HG03439 (cell line): ENCODE data around the gene TKT.

Experiments used
- ATAC-seq: cut with Tn5 transposase; IDR thresholded peaks from one replicate; pipeline ENCODE4 v1.9.1; 2021; ENCODE audit warnings: mild to moderate bottlenecking, moderate library complexity; ENCODE audit not compliant: unreplicated experiment

The TKT gene

DNA sequence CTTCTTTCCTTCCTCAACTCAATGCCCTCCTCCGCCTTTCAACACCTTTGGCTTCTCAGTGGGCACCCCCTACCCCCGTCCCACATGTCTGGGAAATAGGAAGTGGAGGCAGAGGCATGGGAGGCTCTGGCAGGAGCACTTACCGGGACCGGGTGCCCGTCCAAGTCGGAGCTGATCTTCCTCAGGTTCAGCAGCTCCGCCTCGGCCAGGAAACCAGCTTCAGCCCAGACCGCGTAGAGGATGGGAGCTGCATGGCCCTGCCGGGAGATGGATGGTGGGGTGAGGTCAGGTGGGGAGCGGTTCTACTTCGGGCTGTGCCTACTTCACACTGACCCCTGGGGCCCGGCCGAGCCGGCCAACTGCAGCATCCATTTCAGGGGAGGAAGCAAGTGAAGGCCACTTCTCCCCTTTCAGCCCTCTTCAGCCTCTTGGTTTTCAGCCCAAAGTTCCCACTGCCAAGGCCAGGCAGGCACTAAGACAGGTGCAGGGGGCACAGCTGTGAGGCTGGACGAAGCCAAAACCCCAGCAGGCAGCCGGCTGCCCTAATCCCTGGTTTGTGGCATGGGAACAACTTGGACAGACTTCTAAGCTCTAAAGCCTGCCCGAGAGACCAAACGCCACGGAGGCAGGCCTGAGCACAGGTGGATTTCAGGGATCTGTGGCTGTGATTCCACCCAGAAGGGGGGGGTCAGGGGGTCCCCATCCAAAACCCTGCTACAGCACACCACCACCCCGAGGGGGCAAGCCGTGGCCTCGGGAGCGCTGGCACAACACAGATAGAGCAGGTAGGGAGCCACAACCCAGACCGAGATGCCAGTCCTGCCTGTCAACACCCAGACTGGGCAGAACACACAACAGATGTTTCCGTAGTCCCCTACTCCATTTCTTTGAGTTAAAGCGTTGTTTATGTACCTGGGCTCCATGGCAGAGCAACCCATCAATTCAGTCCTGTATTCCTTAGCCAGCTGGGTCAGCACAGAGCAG lies 14.5 kb downstream of the TKT start:
- no peak for ATAC-seq

DNA sequence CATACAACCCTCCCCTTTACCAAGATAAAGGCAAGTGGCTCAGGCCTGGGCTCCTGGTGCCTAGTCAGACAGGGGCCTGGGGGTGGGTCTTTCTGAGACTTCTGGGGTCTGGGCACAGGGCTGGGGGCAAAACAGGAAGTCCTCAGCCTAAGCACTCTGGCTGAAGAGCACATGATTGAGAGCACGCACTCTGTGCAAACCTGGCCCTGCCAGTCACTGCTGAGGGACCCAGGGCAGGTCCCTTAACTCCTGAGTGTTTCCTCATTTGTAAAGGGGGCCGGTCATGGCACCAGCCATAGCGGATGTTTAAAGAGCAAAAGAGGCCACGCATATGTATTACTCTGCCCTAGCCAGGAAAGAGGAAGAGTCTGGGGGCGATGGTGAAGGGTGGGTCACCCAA lies 16.0 kb downstream of the TKT start:
- ATAC-seq: no peak

DNA sequence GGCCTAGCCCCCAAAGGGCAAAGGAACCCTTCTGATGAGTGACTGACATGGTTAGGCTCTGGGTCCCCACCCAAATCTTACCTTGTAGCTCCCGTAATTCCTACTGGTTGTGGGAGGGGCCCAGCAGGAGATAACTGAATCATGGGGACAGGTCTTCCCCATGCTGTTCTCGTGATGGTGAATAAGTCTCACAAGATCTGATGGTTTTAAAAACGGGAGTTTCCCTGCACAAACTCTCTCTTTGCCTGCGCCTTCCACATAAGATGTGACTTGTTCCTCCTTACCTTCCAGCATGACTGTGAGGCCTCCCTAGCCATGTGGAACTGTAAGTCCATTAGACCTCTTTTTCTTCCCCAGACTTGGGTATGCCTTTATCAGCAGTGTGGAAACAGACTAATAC lies 16.9 kb downstream of the TKT start:
- no peak for ATAC-seq

DNA sequence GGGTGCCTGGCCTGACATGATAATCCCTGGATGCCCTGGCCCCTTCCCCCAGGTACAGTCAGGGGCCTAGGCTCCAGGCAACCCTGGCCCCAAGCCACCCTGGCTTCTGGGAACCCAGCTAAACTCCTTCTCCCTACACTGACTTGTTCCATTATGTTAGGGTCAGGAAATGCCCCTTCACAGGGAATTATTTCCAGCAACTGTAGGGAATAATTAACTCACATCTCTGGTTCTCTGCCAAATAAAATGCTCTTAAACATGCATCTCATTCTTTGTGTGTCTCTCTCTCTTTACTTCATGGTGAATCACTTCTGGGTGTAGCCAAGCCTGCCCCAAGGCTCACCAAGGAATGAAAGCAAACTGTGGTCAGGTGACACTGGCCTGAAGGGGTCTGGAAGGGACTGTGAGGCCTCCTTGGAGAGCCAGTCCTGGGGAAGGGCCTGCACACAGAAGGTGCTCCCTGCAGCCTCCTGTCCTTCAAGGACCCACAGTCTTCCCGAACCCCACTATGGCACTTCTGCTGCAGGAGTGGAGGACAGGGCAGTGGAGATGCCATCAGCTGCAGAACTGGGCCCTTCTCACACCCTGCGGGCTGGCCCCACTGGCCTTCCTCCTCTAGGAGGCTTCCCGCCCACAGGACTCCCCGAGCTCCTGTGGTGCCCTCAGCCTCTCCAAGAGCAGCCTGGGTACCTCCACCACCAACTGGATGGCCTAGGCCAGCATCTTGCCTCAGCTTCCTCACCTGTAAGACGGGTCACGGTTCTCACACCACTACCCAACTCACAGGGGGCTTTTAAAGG lies 17.6 kb downstream of the TKT start:
- no peak for ATAC-seq

DNA sequence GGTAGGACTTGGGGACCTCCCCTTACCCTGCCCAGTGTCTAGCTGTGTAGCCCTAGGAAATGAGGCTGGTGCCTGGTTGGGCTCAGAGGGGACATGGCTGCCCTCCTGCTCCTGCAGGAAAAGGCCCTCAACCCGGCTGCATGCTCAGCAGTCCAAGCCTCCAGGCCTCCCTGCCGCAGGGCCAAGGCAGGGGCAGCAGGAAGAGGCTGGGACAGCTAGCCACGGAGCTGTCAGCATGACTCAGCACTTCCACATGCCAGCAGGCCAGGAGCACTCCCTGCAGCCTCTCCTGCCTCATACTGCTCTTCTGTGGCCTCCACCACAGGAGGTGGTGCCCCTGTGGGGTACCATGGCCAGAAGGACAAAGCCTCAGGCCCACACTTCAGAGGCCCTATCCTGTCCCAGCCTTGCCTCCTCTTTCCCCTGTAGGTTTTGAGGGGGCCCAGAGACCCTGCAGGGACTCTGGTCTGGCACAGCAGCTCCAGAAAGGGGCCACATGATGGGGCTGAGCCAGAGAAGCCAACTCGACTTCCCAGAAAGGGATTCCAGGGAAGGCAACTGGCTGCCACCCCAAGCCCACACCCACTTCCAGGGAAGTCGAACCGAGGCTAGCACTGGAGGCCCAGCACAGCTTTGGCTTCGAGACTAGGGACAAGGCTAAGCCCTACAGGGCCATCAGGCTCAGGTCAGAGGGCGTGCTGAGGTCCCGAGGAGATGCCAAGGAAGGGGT lies 19.5 kb downstream of the TKT start:
- no peak for ATAC-seq

DNA sequence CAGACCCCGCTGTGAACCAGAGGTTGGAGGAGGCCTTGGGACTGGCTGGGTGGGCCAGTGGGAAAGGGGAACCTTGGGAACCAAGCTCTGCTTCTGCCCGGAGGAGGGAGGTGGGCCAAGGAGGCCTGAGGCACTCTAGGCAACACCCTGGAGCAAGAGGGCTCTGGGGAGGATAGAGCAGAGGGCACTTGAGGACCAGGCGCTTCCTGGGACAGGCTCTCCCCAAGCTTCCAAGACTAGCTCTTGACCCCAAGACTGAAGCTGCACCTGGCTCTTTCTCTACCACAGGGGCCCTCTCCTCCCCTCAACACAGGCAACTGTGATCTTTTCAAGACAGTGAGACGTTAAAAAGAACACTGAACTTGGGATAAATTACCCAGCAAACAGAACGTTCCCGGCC lies 20.3 kb downstream of the TKT start:
- ATAC-seq: no peak

DNA sequence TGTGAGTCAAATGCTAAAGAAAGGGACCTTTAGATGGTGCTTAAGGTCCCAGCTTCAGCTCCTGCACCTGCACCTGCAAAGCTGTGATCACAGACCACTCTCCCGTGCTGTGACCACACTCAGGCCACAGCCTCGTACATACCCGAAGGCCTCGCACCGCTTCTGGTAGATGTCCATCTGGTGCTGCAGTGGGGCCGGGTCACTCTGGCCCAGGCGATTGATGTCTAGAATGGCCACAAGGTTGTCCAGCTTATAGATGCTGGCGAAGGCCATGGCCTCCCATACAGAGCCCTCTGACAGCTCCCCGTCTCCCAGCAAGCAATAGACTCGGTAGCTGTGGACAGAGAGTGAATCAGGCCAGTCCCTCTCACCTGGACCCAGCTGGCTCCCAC lies 21.0 kb downstream of the TKT start:
- no peak for ATAC-seq

DNA sequence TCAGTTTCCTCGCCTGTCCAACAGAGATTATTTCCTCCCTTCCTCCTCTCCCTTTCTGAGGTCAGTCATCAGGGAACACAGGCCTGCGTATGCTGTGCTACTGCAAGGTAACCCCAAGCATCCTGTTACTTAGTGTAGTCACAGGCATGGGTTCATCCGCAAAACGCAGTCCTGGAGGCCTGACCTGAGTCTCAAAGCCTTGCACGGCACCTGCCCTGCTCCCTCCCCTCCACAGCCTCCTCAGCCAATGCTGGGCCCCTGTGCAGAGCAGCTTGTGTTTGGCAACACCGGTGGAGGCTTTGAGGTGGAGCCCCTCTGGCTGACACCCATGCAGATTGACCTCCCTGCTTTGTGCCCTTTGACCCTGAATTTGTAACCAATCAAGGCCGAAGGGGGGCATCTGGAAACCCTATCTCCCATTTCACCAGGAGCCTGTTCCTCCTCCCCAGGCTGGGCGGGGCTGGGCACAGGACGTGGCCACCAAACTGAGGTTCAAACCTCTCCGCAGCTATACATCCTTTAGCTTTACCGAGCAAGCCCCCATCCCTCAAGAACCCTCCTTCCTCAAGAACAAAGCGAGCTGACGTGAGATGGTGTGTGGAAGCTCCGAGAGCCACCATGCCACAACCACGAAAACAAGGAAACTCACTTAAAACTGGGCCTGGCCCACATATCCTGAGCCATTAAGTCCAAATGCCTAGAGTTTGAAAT lies 21.5 kb downstream of the TKT start:
- ATAC-seq: no peak

DNA sequence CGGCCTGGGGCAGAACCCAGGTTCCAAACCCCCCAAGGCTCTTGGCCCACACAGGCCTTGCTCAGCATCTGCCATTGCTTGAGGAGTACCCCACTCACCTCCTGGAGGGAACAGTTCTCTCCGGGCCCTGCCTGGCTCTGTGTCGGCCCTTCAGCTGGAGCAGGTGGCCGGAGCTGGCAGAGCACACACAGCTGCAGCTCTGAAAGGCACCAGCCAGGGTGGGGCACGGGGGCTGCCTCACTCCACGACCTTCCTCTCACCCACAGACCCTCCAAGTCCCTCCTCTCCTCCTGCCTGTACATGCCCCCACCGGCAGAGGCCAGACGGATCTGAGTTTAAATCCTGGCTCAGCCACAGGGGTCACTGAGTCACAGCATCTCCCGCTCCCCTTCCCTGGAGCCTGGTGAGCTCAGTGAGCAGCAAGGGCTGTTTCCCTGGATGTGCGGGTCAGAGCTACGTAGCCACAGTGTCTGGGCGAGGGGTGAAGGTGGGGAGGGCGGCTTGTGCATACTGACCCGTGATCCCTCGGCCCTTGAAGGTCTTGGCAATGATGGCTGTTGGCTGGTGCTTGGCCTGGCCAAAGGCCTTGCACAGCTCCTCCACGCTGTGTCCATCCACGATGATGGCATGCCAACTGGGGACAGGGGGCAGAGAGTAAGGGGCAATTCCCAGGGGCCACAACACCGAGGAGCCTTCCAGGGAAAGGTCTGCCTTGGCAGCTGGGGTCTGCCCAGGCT lies 23.0 kb downstream of the TKT start:
- no peak for ATAC-seq

DNA sequence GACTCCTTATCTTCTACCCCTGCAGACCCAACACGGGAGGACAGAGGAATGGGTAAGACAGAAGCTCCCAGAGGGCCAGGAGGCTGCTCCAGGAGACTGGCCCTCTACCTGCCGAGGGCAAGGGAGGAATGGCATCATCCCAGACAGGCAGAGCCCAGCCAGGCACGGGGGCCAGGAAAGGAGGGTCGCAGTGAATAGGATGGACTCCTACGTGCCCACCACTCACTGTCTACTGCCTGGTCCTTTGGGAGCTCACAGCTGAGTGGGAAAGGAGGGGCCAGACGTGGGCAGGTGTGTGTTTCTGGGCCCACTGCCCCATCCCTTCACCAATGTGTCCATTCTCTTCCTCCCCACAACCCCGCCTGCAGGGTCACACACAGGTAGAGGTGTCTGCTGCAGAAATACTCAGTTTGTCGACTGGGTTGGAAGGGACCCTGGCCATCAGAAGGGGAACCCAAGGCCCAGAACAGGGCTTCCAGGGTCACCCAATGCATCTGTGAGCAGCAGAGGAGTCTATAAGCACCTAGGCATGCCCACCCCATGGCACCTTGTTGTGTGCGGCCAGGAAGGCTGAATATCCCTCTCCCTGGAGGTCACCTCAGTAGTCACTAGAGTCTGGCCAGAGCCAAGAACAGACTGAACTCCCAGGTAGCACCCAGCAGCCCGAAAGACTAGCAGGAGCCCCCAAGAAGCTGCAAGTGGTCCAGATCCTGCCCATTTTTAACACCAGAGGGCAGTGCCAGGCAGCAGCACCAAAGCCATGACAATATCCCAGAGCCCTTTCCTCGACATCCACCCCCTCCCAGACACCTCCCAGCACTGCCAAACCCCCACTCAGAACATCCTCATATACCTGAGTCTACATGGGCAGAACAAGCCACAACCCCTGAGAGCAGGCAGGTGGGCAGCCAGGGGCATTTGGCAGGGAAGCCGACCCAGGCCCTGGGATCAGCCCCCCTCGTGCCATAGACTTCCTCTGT lies 24.0 kb downstream of the TKT start:
- ATAC-seq: no peak

DNA sequence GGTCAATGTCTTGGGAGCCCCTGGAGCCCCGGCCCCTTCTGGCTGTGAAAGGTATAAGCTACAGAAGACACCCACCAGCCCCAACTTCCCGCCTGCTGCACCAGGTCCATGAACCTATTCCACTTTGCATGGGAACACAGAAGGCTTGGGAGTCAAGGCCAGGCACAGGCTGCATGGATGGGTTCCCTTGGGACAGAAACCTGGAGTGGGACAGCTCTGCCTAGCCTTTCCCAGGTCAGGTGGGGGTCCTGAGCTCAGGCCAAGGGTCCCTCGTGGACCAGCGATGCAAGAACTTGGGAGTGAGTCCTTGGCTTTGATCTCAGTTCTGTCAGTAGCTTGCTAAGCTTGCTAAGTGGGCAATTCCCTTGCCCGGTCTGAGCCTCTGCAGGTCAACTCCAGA lies 25.0 kb downstream of the TKT start:
- no peak for ATAC-seq

DNA sequence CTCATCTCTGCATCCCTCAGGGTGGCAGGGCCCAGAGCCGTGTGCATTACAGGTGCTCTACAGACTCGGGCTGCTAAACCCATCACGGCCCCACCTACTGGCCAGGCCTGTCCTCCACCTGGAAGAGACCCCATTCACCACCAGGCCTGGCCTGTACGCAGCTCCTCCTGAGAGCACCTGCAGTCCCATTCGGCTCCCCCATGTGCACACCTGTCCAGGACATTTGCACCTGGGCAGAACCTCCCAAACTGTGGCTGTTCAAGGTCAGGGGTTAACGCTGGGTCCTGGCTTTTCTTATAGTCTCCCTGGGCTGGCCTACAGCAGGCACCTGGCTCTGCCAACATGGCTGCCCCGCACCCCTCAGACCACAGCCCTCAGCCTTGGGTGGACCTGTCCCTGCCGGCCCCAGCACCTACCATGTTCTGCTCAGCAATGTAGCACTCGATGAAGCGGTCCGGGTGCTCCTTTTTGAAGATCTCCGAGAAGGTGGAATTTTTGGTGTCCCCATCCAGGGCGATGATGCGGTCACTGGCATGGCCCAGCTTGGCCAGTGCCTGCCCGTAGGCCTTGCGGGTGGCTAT lies 25.7 kb downstream of the TKT start:
- no peak for ATAC-seq

DNA sequence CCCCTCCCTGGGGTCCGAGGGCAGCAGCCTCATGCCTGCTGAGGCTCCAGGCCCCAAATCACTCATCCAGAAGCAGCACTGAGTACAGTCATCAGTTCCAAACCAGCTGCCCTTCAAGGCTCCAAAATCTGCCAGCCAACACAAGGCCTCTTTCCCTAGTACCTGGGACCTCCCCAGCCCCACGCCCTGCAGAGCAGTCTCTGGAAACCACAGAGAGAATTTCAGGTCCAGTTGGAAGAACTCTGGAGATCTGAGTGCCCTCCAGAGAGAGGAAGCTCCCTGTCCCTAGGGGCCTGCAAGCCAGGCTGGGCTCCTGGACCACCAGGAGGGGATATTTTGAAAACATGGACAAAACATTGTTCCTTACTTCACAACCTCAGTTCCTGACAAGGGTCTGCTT lies 26.2 kb downstream of the TKT start:
- ATAC-seq: no peak

DNA sequence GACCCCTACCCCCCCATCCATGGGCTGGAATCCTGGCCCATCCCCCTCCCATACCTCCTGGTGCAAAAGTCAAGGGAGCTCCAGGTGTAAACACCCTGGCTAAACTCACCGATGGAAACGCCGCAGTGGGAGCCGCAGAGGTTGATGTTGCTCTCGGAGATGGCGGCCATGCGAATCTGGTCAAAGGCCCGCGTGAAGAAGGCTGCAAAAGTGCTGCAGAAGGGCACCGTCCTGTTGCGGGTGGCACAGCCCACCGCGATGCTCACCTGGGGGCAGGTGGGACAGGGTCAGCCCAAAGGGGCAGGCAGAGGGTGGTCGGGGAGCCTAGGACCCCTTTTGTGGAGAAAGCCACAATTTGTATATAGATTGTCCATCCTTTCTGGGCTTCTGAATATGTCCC lies 26.7 kb downstream of the TKT start:
- no peak for ATAC-seq

DNA sequence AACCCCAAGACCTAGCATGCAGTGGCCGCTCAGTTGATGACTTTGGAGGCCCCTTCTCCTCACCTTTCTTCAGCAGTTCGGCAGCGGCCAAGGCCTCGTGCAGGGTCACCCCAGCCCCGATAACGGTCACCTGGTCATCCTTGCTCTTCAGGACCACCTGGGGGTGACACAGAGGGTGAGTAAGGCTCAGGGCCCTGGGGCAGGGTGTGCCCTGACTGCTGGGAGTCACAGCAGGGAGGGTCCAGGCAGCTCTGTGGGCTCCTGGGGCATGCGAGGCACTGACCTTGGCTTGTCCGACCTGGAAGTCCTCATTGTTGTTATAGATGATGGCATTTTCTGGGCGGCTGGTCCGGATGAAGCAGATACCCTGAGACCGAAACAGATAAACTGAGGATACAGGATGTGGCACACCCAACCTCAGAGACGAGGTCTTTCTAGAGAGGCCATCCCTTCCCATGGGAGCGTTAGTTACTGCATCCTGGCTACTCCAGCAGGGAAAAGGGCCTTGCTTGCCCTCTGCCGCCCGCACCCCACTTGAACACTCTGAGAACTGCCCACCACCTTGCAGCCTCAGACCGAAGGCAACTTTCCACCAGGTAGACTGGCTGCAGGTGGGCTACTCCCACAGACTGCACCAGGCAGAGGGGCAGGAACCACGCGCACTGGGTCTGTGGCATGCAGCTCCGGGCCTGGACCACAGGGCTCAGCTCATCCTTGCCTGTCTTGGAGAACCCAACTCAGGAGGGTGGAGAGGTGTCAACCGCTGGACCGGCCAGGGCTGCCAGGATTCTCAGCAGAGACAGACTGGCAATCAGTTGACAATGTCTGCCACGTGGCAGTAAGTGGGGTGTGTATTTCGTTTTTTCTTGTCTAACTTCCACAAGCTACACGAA lies 27.6 kb downstream of the TKT start:
- no peak for ATAC-seq

DNA sequence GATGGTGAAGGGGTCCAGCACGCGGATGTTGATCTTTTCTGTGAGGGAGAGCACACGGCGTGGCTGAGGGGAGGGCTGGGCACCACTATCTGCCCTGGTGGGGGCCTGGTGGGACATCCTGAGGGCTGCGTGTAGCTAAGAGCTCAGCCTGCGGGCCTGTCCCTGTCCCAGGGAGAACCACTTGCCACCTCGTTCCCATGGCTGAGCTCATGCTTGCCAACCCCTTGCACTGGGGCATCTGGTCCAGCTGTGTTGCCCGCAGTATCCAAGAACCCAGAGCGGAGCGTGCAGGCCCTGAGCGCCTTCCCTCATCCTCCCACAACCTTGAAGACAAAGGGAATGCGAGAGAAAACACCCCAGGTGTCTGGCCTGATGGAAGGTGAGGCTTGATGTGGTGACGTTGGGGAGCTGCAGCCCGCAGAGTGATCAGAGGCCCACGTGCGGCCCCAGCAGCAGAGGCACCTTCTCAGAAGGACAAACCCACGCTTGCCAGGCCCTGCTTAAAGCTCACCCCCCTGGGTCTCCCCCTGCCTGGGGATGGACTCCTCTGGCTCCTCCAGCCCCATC lies 28.9 kb downstream of the TKT start:
- no peak for ATAC-seq

DNA sequence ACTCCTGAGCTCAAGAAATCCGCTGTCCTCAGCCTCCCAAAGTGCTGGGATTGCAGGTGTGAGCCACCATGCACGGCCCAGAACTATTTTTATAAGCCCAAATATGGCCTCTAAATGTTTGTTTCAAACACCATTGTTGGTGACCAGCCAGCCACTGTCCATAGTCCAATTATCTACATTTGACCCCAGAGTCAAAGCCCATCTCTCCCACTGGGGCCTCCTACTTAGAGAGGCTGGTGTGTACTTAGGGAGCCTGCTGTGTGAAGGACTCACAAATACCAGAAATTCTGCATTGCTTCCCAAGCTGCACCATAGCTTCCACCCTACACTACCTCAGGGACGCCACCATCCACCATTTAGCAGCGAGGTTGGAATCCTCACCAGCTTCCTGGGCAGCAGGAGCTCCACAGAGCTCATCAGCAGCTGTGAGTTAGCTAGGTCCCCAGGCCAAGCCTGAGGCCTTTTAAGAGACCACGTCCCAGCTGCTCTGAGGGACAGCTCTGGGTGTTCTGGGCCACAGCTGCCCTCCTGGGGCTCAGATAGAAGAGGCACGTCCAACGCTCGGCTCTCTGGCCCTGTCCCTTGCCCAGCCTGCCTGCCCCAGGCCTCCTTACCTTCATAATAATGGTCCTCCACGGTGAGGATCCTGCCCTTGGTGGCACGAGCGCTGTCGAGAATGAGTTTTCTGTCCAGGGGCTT lies 29.5 kb downstream of the TKT start:
- ATAC-seq: no peak
